Stimulated activated CD8-positive, alpha-beta memory T cell treated with anti-CD3 and anti-CD28 coated beads, Interleukin-15, amount 100 ng/mL, for 24 hours (primary cell): ENCODE measurements around the gene SLC4A2.

Experiments used
- DNase-seq: peaks from one replicate; pipeline ENCODE4 v3.0.0-alpha.2; 2020; ENCODE audit warnings: low read depth

SLC4A2 gene

GRCh38 chr7:151043959-151044358, 15.4 kb upstream of the SLC4A2 start:
- no peak for DNase-seq

GRCh38 chr7:151045262-151045661, 14.1 kb upstream of the SLC4A2 start:
- DNase-seq = no peak

GRCh38 chr7:151045967-151046366, 13.4 kb upstream of the SLC4A2 start:
- no peak for DNase-seq

GRCh38 chr7:151046603-151047573, 12.5 kb upstream of the SLC4A2 start:
- no peak for DNase-seq

GRCh38 chr7:151047976-151048815, 11.2 kb upstream of the SLC4A2 start, which contains the start of gene ASIC3:
ASIC3 (plus strand) TSS chr7:151048531; CDS start chr7:151048886, 355 bp downstream.
- no peak for DNase-seq

GRCh38 chr7:151048911-151049463, 10.4 kb upstream of the SLC4A2 start:
- no peak for DNase-seq

- DNase-seq = no peak
Observed at GRCh38 chr7:151051108-151051507, 8.3 kb upstream of the SLC4A2 start.

- DNase-seq = no peak
Observed at GRCh38 chr7:151053096-151053495, 6.3 kb upstream of the SLC4A2 start.

GRCh38 chr7:151053751-151054150, 5.6 kb upstream of the SLC4A2 start:
- no peak for DNase-seq

GRCh38 chr7:151056283-151056665, 3.1 kb upstream of the SLC4A2 start:
- no peak for DNase-seq

- no peak for DNase-seq
Observed at GRCh38 chr7:151056666-151057505, 2.5 kb upstream of the SLC4A2 start.

- no peak for DNase-seq
Observed at GRCh38 chr7:151057506-151057988, 1.8 kb upstream of the SLC4A2 start, which contains the start of gene CDK5. CDK5 (minus strand) TSS chr7:151057897; CDS start chr7:151057848, 49 bp downstream.

- DNase-seq = peak; percentile 81
Observed at GRCh38 chr7:151057989-151058780, 1.2 kb upstream of the SLC4A2 start.

- DNase-seq = no peak
Observed at GRCh38 chr7:151058781-151059366, 515 bp upstream of the SLC4A2 start.

GRCh38 chr7:151060113-151060415, 675 bp downstream of the SLC4A2 start:
- no peak for DNase-seq

GRCh38 chr7:151060416-151061212, 1.2 kb downstream of the SLC4A2 start:
- no peak for DNase-seq

- no peak for DNase-seq
Observed at GRCh38 chr7:151061213-151062110, 2.1 kb downstream of the SLC4A2 start.

- no peak for DNase-seq
Observed at GRCh38 chr7:151062111-151062398, 2.7 kb downstream of the SLC4A2 start.
